ENCODE data around the gene PITPNC1.
"Not testable (repeated sequence)": the region's sequence is repeated elsewhere in the genome, so short reads cannot be mapped to it uniquely, and the experiment has no call there.

PITPNC1 gene

GRCh38 chr17:67707442-67707841 is 330.4 kb downstream of the PITPNC1 start:
- DNase-seq: no peak

GRCh38 chr17:67708378-67708777 is 331.3 kb downstream of the PITPNC1 start:
- DNase-seq: no peak

DNA sequence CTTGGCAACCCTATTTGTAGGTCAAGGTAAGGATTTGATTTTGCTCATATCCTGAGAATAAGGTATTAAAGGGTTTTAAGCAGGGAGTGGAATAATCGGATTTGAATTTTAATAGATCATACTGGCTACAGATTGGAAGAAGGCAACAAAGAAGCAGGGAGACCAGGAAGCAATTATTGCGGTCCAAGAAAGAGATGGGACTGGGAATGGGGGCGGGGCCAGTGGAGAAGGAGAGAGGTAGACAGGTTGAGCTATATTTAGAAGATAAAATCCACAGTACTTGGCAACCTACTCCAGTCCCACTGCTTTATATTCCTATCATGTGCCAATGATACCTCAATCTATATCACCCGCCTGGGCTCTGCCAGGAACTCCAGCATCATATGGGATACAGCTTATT is 334.8 kb downstream of the PITPNC1 start:
- DNase-seq: no peak

- no peak for DNase-seq
Measured at GRCh38 chr17:67712375-67712774, 335.3 kb downstream of the PITPNC1 start.

- no peak for DNase-seq
Measured at GRCh38 chr17:67713169-67713568, 336.1 kb downstream of the PITPNC1 start.

DNA sequence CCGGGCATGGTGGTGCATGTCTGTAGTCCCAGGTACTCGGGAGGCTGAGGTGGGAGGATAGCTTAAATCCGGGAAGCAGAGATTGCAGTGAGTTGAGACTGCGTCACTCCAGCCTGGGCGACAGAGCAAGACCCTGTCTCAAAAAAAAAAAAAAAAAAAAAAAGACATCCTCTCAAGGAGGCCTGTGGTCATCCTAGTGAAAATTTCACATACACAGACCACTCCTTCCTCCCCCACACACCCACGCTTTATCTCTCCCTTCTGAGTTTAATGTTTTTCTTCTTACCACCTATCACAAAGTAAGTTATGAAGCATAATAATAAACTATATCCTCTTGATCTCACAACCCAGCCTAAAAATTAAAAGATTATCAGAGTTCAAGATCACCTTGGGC is 339.3 kb downstream of the PITPNC1 start:
- no peak for DNase-seq

DNA sequence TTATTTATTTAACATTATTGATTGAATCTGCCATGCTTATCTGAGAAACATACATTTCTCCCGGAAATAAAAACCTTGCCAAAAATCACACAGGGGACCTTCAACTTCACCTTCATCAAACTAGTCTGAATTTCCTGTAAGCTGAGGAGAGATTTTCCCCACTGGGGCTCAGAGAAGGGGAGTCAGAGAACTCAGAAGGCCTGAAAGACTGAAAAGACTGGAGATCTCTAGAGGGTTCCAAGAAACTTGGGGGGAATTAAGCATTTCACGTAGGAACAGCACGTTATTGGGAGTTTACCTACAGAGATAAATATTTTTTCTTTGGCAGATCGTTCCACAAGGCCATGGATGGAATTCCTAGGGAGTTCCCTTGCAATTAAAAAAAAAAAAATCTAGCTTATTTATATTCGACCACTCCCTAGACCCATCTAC is 340.1 kb downstream of the PITPNC1 start:
- DNase-seq: no peak

DNA sequence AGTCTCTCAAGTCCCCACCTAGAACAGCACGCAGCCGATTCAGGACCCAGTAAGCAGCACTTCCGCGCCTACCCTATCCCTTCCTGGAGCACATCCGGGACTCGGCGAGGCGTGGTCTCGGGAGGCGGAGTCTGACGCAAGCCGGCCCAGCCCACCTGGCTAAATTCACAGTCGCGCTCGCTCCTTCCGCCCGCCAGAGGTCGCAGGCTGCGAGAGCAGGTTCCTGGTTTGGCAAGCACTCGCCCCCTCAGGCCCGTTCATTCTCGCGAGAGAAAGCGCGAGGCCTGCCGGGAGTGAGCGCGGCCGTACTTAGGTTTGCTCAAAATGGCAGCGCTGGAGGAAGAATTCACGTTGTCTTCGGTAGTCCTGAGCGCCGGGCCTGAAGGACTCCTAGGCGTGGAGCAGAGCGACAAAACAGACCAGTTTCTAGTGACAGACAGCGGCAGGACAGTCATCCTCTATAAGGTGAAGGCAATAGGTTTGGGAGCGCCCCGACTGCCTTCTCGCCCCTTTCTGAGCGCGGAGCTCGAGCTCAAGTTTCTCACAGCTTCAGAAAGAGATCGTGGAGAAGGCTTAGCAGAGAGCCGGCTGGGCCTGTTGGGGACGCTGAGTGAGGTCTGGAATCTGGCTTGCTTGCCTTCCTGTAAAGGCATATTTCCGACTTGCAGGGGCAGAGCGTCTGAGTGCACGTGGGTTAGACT is 340.7 kb downstream of the PITPNC1 start, which contains the start of gene NOL11:
TSS of gene NOL11 (plus strand) at position 313 of the 701 bp plus-strand sequence. CDS start at position 325, 12 bp downstream.
- DNase-seq: peak; percentile 99

GRCh38 chr17:67718325-67718941 is 341.4 kb downstream of the PITPNC1 start:
- DNase-seq: no peak

GRCh38 chr17:67725373-67725791 is 348.3 kb downstream of the PITPNC1 start:
- no peak for DNase-seq

DNA sequence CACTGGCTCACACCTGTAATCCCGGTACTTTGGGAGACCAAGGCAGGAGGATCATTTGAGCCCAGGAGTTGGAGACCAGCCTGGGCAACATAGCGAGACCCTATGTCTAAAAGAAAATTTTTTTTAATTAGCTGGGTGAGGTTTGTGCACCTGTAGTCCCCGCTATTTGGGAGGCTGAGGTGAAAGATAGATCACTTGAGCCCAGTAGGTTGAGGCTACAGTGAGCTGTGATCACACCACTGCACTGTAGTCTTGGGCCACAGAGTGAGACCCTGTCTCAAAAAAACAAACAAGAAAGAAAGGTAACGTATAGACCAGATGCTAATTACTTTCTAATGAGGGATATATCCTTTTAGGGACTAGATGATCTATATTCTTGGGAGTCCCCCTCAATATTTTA is 348.7 kb downstream of the PITPNC1 start:
- no peak for DNase-seq

- not testable (repeated sequence) for DNase-seq
Measured at GRCh38 chr17:67727152-67728039, 350.3 kb downstream of the PITPNC1 start.

DNA sequence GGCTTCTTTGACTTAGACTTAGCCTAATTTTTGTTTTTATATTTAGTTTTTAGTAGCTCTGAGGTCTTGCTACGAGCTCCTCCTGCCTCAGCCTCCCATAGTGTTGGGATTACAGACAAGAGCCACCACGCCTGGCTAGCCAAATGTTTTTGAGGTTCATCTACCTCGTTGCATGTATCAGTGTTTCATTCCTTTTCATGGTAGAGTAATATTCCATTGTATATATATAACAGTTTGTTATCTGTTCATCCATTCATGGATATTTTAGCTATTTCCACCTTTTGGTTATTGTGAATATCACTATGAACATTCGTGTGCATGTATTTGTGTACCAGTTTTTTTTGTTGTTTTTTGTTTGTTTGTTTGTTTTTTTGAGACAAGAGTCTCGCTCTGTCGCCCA is 352.8 kb downstream of the PITPNC1 start:
- no peak for DNase-seq

- no peak for DNase-seq
Measured at GRCh38 chr17:67730731-67731130, 353.6 kb downstream of the PITPNC1 start.

DNA sequence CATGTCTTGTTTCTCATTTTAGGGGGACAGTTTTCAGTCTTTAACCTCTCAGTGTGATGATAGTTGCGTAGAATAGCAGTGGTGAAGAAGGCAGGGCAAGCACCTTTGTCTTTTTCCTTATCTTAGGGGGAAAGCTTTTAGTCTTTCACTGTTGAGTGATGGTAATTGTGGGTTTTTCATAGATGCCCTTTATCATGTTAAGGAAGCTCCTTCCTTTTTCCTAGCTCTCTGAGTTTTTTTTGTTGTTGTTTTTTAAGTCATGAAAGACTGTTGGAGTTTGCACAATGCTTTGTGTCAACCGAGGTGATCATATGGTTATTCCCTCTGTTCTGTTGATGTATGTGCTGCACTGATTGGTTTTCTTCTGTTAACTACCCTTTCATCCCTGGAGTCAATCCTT is 356.4 kb downstream of the PITPNC1 start:
- no peak for DNase-seq

DNA sequence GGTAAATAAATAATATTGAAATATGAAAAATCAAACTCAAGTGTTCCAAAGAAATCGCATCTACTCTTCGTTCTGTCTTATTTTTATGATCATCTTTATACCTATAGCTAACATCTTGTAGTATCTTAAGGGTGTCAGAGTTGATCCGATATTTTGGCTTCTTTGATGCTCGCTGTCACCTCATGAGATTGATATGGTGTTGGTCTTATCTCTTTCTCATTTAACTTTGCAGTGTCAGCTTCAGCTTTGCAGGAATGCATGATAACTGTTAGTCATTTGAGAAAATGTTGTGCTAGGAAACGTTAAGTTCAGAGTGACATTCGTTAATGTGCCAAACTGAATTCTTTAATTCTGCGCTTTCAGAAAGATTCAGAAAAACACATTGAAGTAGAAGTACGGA is 360.1 kb downstream of the PITPNC1 start:
- no peak for DNase-seq

- no peak for DNase-seq
Measured at GRCh38 chr17:67742025-67742424, 364.9 kb downstream of the PITPNC1 start.

All from right hindlimb (tissue), 1 donor.